ENCODE data around the gene PDGFRB.

DNA sequence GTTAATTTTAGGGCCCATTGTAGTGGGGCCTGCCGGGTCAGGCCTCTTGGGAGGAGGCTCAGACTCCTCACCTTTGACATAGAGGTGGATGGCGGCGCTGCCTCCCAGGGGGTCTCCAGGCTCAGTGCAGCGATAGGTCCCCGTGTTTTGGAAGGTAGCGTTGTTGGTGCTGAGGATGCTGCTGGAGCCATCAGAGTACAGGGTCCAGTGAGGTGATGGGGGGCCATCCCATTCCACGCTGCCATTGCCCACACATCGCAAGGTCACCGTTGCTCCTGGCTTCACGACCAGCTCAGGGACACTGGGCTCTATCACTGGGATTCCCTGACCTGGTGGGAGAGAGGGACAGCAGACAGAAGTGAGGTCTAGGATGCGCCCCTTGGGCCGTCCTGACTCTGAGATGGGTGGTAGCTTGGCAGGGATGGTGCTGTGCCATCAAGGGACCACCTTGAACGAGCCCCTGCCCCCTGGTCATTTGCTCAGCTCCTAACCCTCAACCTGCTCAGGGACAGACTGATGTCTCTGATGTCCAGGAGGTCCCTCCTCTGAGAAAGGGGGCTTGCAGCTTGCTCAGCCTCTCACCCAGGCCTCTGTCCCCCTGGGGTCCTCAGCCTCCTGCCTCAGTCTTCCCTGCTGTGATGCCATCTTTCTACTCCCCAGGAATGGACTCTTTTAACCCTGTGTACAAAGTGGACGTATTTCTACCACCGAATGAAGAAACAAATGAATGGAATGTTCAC lies 74.8 kb downstream of the PDGFRB start:
- no peak for TF ChIP-seq EZH2phosphoT487 (conservative IDR thresholded peaks at IDR 0.05; ENCODE audit: low read length)
- TF ChIP-seq, protein P1, sequence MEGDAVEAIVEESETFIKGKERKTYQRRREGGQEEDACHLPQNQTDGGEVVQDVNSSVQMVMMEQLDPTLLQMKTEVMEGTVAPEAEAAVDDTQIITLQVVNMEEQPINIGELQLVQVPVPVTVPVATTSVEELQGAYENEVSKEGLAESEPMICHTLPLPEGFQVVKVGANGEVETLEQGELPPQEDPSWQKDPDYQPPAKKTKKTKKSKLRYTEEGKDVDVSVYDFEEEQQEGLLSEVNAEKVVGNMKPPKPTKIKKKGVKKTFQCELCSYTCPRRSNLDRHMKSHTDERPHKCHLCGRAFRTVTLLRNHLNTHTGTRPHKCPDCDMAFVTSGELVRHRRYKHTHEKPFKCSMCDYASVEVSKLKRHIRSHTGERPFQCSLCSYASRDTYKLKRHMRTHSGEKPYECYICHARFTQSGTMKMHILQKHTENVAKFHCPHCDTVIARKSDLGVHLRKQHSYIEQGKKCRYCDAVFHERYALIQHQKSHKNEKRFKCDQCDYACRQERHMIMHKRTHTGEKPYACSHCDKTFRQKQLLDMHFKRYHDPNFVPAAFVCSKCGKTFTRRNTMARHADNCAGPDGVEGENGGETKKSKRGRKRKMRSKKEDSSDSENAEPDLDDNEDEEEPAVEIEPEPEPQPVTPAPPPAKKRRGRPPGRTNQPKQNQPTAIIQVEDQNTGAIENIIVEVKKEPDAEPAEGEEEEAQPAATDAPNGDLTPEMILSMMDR (IDR thresholded peaks at IDR 0.05; ENCODE audit: insufficient read depth, low read length, poor library complexity, severe bottlenecking), result no peak

All from SU-DHL-6 (cell line).